ENCODE data around the gene STAT4.

Gene STAT4

DNA sequence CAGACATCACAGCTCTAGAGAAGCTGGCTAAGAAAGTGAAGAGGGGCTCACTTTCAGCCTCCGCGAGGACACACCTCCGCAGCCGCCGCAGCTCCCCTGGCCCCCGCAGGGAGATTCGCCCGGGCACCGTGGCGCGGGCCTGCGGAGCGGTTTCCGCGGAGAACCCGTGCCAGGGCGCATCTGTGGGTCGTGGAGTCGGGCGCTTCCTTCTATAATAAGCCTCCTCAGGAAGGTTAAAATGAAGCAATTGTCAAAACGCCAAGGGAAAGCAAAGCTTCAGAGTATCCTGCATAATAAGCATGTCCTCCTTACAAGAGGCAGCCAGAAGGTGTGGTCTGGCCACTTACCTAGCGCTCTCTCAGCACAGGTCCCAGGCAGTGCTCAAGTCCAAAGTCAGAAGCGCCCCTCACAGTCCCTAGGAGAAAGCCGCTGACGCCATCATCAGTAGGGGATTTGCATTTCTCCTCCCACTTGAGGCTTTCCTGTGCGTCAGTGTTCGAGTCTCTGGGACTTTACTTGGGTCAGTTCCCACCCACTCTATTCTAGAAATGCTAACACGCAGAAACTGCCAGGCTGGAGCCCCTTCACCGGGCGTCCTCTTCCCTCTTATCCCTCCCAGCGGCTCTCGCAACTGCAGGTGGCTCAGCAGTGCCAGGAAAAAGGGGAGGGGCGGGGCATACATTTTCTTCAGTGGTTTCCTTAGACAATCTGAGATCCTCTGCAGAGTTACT is at the start of gene STAT4:
Gene STAT4 (minus strand): TSS at position 395 of the 731 bp plus-strand sequence. CDS start 2,791 bp downstream, outside the sequence.
- peak; percentile 62 for DNase-seq (ENCODE audit: low read depth, low spot score)

DNA sequence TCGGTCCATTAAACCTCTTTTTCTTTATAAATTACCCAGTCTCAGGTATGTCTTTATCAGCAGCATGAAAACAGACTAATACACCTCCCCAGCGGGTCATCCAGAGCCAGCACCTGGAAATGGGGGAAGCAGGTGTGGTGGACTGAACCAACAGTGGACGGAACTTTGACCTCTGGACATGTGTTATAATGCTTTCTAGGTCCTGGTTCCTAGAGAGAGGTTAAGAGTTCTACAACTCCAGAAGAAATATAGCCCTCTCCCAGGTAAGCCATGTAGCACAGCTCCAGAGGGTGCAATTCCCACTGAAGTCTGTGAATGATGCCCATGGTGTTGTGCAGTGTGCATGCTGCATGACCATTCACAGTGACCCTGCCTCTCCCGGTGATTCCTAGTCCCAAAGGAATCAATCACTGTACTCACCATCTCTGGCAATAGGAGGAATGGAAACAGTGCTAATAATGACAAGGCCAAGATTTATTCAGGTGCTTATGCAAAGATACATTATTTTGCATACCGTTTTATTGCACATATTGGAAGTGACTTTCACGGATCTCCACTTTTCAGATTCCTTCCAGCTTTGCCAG is 49.2 kb upstream of the STAT4 start:
- no peak for DNase-seq (ENCODE audit: low read depth, low spot score)

DNA sequence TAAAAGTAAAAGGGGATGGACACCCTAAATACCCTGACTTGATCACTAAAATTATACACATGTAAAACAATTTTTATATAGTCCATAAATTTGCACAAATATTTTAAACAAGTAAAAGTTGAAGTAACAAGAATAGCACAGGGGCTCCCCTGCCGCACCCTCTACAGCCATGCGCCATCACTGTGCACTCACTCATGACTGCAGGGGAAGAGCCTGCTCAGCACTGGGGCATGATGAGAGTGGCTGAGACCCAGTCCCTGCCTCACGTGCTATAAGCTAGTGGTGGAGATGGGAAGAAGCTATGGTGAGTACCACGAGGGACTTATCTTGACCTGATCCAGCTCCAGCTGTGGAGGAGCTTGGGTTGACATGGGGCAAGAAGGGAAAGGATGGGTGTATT is 47.5 kb upstream of the STAT4 start:
- no peak for DNase-seq (ENCODE audit: low read depth, low spot score)

DNA sequence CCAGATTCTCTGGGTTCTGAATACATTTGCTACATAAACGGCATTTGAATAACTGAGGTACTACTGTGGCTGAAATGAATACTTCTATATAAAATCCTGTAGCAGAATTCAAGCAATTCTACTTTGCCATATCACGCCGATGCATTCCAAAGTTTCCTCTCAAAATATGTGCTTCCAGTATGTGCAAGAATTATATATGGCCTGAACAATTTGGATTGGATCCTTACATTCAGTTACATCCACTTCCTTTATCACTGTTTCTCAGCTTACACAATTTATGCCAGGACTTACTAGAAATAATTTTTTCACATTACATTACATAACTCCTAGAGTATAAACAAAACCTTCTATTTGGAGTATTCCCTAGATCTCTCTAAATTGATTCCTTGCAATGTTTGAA is 46.3 kb upstream of the STAT4 start:
- no peak for DNase-seq (ENCODE audit: low read depth, low spot score)

GRCh38 chr2:191195021-191195420 is 44.2 kb upstream of the STAT4 start:
- no peak for DNase-seq (ENCODE audit: low read depth, low spot score)

DNA sequence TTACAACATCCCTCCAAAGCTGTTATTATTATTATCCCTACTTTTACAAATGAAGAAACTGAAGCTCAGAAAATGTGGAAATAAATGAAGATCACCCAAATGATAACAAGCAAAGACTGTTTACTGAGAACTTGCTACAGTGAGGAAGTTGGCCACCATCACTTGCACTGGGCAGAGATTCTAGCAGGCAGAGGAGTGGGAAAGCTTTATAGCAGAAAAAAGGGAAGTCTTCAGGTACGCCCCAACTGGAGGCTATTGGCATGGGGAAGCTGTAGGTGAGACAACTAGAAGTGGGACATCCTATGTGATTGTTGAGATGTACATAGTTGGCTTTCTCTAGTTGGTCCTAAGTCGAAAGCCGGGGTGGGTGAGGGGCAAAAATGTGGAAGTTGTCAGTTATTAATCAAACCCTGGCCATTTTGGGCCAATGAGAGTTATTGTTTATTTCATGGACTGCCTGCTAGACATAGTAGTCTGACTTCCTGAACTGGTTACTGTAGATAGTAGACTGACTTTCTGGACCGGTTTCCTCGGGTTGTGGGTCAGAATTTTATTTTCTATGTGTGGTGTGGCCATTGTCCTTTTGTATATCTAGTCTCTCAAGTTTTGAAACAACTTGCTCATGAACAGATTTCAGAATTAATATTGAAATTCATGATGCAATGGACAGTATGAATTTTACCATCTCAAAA is 40.2 kb upstream of the STAT4 start:
- no peak for DNase-seq (ENCODE audit: low read depth, low spot score)

- no peak for DNase-seq (ENCODE audit: low read depth, low spot score)
Observed at GRCh38 chr2:191190435-191190834, 39.6 kb upstream of the STAT4 start.

- no peak for DNase-seq (ENCODE audit: low read depth, low spot score)
Observed at GRCh38 chr2:191189112-191189635, 38.4 kb upstream of the STAT4 start.

DNA sequence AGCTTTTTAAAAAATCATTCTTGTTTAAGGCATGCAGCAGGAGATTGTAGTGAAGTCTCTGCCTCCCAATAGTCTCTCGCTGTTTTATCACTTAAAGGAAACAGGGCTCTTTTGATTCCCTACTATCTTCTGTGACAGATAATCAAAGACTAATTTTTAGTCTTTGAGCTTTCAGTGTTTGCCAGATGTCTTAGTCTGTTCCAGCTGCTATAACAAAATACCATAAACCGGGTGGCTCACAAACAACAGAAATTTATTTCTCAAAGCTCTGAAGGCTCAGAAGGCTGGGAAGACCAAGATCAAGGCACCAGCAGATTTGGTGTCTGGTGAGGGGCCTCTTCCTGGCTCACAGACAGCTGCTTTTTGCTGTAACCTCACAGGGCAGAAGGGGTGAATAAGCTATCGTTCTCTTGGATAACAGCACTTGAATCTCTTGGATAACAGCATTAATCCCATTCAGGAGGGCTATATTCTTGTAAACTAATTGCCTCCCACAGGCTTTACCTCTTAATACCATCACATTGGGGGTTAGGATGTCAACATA is 37.8 kb upstream of the STAT4 start:
- no peak for DNase-seq (ENCODE audit: low read depth, low spot score)

DNA sequence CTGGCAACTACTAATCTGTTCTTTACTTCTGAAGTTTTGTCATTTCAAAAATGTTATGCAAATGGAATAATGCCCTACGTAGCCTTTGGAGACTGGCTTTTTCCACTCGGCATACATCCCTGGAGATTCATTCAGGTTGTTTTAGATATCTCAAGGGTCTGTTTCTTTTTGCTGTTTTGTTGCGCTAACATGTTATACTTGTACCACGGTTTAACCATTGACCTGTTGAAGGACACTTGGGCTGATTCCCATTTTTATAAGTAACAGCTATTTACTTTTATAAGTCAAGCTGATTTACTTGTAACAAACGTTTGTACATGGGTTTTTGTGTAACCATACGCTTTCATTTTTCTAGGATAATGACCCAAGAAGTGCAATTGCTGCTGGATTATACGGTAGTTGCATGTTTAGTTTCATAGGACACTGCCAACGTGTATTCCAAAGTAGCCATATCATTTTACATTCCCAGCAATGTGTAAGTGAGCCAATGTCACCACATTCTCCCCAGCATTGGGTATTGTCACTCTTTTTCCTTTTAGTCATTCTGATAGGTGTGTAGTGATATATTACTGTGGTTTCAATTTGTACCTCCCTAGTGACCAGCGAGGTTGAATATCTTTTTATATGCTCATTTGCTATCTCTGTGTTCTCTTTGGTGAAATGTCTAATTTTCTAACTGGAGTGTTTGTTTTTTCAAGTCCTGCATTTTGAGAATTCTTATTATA is 36.5 kb upstream of the STAT4 start:
- no peak for DNase-seq (ENCODE audit: low read depth, low spot score)

DNA sequence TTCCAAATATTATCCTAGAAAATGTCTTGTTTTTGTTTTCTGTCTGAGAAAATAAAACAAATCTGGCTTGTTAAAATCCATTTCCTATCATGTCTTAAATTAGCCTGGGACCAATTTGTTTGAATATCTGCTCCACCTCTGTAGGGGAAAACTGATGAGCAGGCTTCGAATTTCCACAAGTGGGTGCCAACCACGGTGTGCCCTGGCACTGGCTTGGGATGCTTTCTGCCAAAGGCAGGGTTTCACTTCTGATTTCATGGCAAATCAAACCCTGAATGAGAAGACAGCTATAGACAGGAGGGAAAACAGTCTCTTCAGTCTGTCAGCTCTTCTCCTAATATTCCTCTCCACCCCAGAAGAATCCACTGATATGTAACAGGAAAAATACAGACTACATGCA is 33.7 kb upstream of the STAT4 start:
- DNase-seq (ENCODE audit: low read depth, low spot score), result no peak

DNA sequence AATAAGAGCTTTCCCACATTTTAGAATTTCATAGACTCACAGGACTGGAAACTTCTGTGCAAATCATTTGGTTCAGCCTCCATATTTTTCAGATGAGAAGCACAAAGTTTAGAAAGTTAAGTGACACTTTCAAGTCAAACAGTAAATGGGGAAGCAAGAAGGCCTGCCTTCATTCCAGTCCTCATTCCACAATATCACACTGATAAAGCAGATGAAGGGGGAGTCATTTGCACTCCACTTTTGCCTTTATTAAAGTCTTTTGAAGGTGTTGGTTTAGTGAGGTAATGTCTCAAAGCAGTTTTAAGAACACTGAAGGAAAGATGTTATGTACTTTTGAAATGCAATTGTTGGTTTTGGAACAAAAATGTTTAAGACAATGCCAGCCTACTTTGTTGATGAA is 32.7 kb upstream of the STAT4 start:
- no peak for DNase-seq (ENCODE audit: low read depth, low spot score)

DNA sequence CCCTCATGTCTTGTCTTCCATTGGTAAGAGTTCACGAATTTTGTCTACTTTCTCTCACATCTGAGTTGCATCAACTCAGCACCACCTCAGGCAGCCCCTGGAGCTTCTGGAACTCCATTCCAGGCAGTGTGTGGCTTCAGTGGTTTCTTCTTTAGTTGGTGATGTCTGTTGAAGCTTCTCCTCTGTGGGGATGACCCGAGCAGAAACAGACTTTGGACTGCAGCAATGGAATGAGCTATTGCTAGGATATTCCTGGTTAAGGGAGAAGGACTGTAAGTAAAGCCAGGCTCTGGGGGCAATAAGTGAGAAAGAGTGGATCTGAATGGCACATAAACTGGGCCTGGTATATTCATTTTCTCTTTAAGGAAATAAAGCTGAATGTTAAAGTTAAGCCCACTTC is 32.3 kb upstream of the STAT4 start:
- DNase-seq (ENCODE audit: low read depth, low spot score), result no peak

- DNase-seq (ENCODE audit: low read depth, low spot score), result no peak
Observed at GRCh38 chr2:191180713-191181112, 29.9 kb upstream of the STAT4 start.

- DNase-seq (ENCODE audit: low read depth, low spot score), result no peak
Observed at GRCh38 chr2:191180276-191180675, 29.5 kb upstream of the STAT4 start.

DNA sequence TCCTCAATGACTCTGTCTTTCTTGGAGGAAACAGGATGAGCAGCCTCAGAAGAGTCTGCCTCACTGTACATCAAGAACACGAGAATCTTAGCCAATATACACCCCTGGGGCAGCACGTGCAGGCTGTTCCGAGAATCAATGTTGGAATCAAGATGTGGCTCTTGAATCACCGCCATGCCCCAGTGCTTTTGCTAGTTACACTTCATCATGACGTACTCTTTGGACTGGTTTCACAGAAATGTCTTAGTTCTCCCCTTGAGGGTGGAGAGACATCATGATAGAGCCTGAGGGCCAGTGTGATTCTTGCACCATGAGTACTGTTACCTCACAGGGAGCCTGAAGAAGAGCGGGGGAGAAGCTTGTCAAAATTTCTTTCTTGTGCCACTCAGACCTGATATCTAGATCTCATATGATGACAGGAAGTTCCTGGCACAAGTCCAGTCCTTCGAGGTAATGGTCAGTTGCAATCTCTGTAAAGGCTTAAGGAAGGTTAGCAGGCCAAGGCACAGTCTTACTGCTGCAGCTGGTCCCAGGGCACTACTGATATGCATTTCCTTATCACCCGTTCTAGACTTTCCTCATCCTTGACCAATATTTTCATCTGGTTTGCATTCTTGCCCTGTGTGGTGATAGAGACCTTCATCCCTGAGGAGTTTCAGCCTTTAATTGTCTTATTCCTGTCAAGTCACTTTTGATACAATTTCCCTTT is 28.2 kb upstream of the STAT4 start:
- DNase-seq (ENCODE audit: low read depth, low spot score), result no peak

GRCh38 chr2:191177751-191178736 is 27.2 kb upstream of the STAT4 start:
- no peak for DNase-seq (ENCODE audit: low read depth, low spot score)

DNA sequence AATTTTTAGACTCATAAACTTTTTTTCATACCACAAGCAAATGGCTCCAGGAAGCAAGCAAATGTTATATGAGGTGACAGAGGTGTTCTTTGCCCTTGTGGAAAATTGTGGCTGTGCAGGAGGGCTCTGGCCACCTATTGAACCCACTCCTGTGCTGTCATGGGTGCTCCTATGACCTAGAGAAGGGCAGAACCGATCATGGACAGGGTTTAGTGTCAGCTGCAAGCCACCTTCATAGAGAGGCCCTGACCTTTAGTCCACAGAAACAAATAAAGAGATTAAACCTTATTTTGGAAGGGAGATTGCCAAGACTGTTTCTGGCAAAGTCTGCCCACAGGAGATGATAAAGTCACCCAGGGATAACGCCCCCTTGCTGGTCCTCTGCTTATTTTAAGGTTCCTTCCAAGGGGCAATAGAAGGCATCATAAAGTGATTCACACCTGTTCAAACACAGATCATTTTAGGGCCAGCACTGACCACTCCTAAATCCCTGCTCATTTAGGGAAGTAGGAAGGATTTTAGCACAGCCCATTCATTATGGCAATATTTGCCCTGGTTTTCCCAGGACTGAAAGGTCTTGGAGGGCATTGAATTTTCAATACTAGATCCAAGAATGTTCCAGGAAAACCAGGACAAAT is 26.1 kb upstream of the STAT4 start:
- DNase-seq (ENCODE audit: low read depth, low spot score), result no peak

DNA sequence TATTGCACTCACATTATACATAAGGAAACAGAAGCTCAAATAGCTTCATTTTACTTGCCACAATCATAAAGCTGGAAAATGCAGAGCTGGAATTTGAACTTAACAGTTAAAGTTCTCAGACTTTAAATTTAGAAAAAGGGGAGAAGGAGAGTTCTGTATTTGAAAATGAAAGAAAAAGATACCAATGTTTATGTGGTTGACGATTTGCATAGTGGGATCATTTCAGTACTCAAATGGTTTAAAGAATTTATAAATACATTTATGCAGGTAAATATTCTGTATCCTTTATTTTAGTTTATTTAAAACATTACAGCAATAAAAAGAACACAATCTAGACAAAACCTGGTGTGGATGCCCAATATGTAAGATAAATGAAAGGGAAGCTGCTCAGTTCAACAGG is 25.5 kb upstream of the STAT4 start:
- DNase-seq (ENCODE audit: low read depth, low spot score), result no peak
